Progenitor cell of endocrine pancreas (in vitro differentiated cells): ENCODE measurements around the gene MYO15A. TPM values are rescaled to one million over a fixed set of nuclear protein-coding genes. Genes with fewer than 3 reads are reported as not detected.

Experiments used
- DNase-seq: peaks from one replicate; pipeline ENCODE4 v3.0.0; 2021; ENCODE audit warnings: low spot score; ENCODE audit not compliant: unreplicated experiment
- H3K27ac Mint-ChIP-seq: 2 replicates; pipeline ENCODE4 v1.8.0; 2021; ENCODE audit warnings: mild to moderate bottlenecking, moderate library complexity, mixed read lengths
- H3K27me3 Mint-ChIP-seq: 2 replicates; pipeline ENCODE4 v1.8.0; 2021; ENCODE audit warnings: mixed read lengths
- H3K36me3 Mint-ChIP-seq: 2 replicates; pipeline ENCODE4 v1.8.0; 2022; ENCODE audit warnings: mixed read lengths; ENCODE audit not compliant: insufficient read depth
- H3K4me1 Mint-ChIP-seq: 2 replicates; pipeline ENCODE4 v1.8.0; 2021; ENCODE audit warnings: low read depth, mixed read lengths
- H3K4me3 Mint-ChIP-seq: 2 replicates; pipeline ENCODE4 v1.8.0; 2021; ENCODE audit warnings: low read depth, mild to moderate bottlenecking, moderate library complexity, mixed read lengths
- H3K9me3 Mint-ChIP-seq: 2 replicates; pipeline ENCODE4 v1.8.0; 2021; ENCODE audit warnings: low read depth, mixed read lengths
- CTCF ChIP-seq: fragments of 200-600 bp; sonication (generic); IDR thresholded peaks from one replicate; pipeline ENCODE4 v1.5.0; 2021; ENCODE audit warnings: antibody characterized with exemption, mild to moderate bottlenecking; ENCODE audit not compliant: unreplicated experiment
- total RNA-seq: library from RNA; stranded (reverse); gene quantifications from 2 replicates; pipeline ENCODE4 v1.2.1, GENCODE V29; 2021

Gene MYO15A
- total RNA-seq, 1 donor from 2014 or later = 3.3 TPM

- DNase-seq = no peak
- H3K4me1 Mint-ChIP-seq = peaks cover 7% of the 10 kb centered on the region
- H3K9me3 Mint-ChIP-seq = no peaks in the 10 kb centered on the region
- H3K4me3 Mint-ChIP-seq = no peak overlapping the region
- H3K27ac Mint-ChIP-seq = peak overlapping the region; percentile 80
- H3K27me3 Mint-ChIP-seq = peaks cover 6% of the 10 kb centered on the region
- TF ChIP-seq CTCF = no peak
- no peaks in the 10 kb centered on the region for H3K36me3 Mint-ChIP-seq
These were observed 31.4 kb downstream of the MYO15A start for GRCh38 chr17:18139949-18140348.

GRCh38 chr17:18140648-18141047 lies 32.1 kb downstream of the MYO15A start:
- no peaks in the 10 kb centered on the region for H3K9me3 Mint-ChIP-seq
- H3K27me3 Mint-ChIP-seq = peaks cover 5% of the 10 kb centered on the region
- no peak overlapping the region for H3K27ac Mint-ChIP-seq
- H3K36me3 Mint-ChIP-seq = no peaks in the 10 kb centered on the region
- no peak overlapping the region for H3K4me3 Mint-ChIP-seq
- H3K4me1 Mint-ChIP-seq = peaks cover 7% of the 10 kb centered on the region
- no peak for DNase-seq
- TF ChIP-seq CTCF = no peak

- DNase-seq = no peak
- Mint-ChIP-seq H3K4me3 (no peak overlapping the region), H3K4me1 (peaks cover 7% of the 10 kb centered on the region), H3K36me3 (no peaks in the 10 kb centered on the region), H3K9me3 (no peaks in the 10 kb centered on the region), H3K27me3 (no peaks in the 10 kb centered on the region), H3K27ac (no peak overlapping the region)
- TF ChIP-seq CTCF = peak; percentile 73
These were observed 32.8 kb downstream of the MYO15A start for GRCh38 chr17:18141210-18141803.

- no peak for TF ChIP-seq CTCF
- Mint-ChIP-seq H3K9me3 (no peaks in the 10 kb centered on the region), H3K36me3 (no peaks in the 10 kb centered on the region)
These were observed 33.9 kb downstream of the MYO15A start for GRCh38 chr17:18142417-18142816.

GRCh38 chr17:18143044-18143936 lies 34.7 kb downstream of the MYO15A start:
- no peaks in the 10 kb centered on the region for H3K9me3 Mint-ChIP-seq
- no peak for DNase-seq
- no peak overlapping the region for H3K27ac Mint-ChIP-seq
- peaks cover 6% of the 10 kb centered on the region for H3K4me1 Mint-ChIP-seq
- TF ChIP-seq CTCF = peak; percentile 44
- H3K4me3 Mint-ChIP-seq = no peak overlapping the region
- no peaks in the 10 kb centered on the region for H3K36me3 Mint-ChIP-seq
- no peaks in the 10 kb centered on the region for H3K27me3 Mint-ChIP-seq

More at GRCh38 chr17:18142417-18142816, 33.9 kb downstream of the MYO15A start:
- no peaks in the 10 kb centered on the region for H3K27me3 Mint-ChIP-seq
- no peak overlapping the region for H3K27ac Mint-ChIP-seq
- peaks cover 7% of the 10 kb centered on the region for H3K4me1 Mint-ChIP-seq
- no peak for DNase-seq
- no peak overlapping the region for H3K4me3 Mint-ChIP-seq
